Anterior cingulate cortex (tissue), 58 donors: ENCODE data around the gene DNAJC25.
"Not testable (repeated sequence)": the region's sequence is repeated elsewhere in the genome, so short reads cannot be mapped to it uniquely, and the experiment has no call there.

ENCODE experiments used
- DNase-seq, 58 donors: peaks; one replicate each; lab custom pipeline; 2025; lab: John Stamatoyannopoulos, UW

Gene DNAJC25

DNA sequence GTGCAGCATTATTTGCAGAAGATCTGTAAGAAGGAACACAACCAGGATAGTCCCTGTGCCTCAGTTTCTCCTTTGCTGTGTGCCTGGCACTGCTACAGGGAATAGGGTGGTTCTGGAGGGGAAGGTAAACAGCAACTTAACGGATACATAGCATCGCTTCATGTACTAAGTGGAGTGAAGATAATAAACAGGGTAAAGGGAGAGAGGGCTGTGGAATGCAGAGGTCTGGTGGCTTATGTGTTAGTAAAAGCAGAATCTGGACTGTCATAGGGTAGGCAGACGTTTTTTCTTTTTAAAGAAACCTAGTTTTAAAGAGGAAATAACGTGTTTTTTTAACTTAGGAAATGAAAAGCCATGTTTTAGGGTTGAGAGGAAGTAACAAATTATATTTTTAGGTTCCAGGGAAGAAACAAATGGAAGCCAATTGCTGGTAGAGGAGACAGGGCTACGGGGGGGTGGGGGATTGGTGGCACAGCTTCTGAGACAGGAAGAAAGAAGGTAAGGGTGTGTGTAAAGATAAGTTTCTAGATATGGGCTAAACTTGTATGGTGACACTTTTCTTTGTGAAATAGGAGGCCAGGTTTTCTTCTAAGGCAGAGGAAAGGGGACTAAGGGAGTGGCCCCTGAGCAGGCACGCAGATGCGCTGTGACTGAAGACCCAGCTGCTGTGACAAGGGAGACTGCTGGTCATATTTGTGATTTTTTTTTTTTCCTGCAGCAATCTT lies 31.6 kb downstream of the DNAJC25 start:
- DNase-seq = peak in 3 of 58 donors; percentile 21 to 38 (median 22)

DNA sequence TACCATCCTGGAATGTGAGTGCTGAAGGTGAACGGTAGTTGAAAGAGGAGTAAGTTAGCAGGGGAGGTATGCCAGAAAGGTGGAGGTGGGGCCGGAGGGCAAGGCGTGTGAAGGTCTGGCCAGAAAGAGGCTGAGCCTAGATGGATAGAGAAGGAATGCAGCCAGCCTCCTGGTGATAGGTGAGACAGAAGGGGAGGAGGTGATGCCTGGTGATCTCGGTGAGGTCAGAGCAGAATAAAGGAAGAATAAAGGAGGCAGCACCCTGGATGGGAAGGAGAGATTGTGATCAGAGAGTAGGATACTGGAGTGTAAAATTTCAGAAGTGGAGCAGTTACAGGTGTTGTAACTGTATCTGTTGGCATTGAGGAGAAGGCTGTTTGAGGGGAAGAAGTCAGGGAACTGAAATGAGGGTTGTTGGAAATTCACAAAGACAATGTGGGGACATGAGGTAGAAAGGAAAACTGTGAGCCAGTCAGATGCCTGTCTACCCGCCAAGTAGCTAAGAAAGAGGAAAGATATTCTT lies 32.2 kb downstream of the DNAJC25 start:
- DNase-seq = no peak

DNA sequence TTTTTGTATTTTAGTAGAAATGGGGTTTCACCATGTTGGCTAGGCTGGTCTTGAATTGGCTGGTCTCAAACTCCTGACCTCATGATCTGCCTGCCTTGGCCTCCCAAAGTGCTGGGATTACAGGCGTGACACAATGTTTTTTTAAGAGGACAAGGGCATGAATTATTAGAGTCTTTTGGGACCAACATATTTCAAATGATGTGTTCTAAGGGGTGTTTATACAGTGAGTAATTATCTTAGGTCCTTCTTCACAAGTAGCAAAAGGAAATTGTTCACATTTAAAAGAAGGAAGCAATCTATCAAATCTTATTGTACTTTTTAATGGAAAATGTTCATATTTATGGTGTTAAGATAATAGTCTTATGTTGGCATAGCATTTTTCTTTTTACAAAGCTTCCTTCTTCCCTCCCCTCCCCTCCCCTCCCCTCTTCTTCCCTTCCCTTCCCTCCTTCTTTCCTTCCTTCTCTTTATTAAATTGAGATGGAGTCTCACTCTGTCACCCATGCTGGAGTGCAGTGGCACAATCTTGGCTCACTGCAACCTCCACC lies 37.0 kb downstream of the DNAJC25 start:
- DNase-seq = no peak

DNA sequence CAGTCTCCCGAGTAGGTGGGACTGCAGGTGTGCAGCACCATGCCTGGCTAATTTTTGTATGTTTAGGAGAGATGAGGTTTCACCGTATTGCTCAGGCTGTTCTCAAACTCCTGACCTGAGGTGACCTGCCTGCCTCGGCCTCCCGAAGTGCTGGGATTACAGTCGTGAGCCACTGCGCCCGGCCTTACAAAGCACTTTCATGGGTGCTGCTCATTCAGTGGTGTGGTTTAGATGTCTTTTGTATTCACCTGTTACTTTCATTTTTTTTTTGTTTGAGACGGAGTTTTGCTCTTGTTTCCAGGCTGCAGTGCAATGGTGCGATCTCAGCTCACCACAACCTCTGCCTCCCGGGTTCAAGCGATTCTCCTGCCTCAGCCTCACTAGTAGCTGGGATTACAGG lies 37.5 kb downstream of the DNAJC25 start:
- not testable (repeated sequence) for DNase-seq

DNA sequence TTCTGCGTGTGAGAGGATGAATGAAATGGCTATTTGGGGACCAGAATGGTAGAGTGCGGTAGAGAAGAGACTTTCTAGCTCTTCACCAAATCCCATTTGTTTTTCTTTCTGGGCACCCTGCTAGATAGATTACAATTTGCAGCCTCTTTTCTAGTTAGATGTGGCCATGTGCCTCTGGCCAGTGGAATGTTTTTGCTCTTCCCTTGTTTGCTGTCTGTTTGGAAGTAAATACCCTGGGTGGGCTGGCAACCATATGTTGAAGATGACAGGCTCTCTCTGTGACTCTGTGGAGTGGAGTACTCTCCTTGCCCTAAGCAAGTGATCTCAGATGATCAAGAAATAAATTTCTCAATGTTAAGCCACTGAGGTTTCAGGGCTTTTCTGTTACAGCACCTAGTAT lies 43.2 kb downstream of the DNAJC25 start:
- DNase-seq = no peak

DNA sequence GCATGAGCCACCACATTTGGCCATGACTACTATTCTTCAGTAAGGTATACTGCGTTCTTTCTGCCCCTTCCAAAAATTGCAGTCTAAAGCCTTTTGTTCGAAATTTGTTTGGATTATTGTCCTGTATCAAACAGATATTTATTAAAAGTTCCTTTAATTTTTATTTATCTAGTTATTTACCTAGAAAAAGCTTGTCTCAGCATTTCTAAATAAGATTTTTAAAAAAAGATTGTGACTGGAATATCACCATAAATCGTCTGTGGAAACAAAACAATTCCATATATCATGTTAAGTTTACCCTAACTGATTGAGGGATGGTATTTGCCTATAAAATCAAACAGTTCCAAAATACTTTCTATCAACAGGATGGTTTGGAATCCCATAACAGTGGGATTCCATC lies 45.0 kb downstream of the DNAJC25 start:
- no peak for DNase-seq

DNA sequence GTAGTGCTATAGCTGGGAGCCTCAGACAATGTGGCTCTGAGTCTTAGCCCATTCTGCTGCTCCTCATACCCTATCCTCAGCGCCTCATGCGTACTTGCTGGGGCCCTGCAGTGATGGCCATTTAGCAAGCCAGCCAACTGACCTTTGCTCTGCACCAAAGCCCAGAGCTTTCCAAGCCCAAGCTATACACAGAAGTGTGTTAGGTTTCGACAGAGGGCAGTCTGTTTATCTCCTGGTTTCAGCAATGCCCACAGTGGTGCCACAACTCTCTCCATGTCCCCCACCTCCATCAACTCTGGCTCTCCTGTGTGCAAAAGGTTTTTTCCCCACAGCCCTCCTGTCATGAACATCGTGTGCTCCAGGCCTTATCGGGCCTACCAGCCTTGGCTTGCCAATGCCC lies 47.2 kb downstream of the DNAJC25 start:
- no peak for DNase-seq

DNA sequence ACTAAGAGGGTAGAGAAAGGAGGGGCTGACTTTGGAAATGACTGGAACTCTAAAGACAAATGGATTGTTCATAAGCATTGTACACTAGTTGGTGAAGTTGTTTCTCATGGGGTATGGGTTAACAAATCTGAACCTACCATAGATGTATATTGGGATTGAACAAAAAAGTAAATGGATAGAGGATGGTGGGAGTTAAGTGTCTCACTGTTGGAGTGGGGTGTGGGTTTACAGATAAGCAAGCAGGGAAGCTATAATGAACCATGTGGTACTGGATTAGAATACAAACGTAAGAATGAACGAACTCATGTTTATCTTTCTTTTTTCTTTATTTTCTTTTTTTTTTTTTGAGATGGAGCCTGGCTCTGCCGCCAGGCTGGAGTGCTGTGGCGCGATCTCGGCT lies 48.1 kb downstream of the DNAJC25 start:
- no peak for DNase-seq

DNA sequence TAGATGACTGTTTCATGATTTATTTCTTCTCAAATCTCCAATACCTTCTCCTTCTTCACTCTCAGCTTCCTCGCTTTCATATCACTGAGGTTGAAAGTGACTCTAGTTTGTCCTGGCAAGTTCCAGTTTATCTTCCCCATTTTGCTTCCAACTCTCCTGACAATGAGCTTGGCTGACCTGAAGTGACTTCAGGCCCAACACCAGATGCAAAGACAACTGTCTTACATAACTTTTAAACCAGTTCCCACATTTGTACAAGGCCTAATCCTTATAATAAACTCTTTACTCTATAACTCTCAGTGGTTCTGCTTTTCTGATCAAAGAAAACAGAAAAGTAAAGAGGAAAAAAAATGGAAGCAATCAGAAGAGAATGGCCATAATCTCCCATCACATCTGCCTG lies 52.3 kb downstream of the DNAJC25 start:
- no peak for DNase-seq

DNA sequence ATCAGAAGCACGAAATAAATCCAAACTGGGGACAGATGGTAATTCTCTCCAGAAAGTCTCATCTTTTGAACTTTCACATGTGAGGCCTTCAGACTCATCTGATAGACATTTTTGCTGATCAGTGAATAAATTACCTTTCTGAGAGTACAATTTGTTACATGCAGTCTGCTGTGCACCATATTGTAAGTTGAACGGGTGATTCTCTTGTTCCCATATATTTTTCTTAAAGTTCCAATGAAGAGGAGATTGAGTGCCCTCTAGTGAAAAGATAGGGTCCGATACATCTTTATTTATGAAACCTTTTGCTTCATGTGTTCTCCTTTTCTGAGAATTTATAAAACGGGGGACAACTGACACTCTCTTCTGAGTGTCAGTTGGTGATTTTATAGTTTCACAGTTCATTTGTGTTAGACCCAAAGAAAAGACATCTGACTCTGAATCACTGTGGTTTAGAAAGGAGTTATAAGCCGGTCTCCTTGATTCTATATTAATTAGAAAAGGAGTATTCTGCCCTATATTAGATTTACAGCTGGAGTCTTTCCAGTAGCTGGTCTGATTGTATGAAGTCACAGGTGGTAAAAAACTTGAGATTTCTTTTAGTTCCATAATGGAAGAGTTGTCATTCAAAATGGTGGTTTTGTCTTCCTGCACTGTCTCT lies 60.7 kb downstream of the DNAJC25 start:
- DNase-seq = no peak

DNA sequence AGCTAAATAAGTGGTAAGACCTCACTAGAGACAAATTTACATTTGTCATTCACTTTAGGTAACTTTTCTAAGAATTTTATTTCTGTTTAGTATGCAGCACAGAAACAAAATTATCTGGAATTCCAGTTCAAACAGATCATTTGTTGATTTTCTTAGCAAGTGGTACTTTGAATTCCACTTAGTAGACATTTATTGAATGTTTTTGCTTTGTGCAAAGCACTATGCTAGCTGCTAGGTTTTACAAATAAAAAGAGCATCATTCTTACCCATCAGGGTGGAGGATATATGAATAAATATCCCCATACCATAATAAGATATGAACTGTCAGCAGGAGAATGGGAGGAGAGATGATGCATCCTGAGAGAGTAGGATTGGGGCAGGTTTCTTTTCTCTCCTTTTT lies 65.7 kb downstream of the DNAJC25 start:
- DNase-seq = no peak

DNA sequence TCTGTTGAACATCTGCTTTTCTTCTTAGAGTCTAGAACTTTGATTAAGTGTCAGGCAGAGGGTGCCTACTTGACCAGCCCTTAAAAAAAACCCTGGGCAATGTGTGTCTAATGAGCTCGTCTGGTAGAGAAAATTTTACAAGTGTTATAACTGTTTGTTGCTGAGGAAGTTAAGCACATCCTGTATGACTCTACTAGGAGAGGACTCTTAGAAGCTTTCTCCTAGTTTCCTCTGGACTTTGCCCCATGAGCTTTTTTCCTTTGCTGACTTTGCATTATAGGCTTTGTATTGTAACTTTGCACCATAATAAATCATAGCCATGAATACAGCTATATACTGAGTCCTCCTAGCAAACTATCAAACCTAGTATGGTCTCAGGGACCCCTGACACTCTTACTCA lies 69.6 kb downstream of the DNAJC25 start:
- no peak for DNase-seq
